ENCODE measurements around the gene SNX27. TPM values are rescaled to one million over a fixed set of nuclear protein-coding genes. Genes with fewer than 3 reads are reported as not detected.

SNX27 gene
- total RNA-seq, 6 experiments from 2014 or later, result 14.9 to 21.4 (median 16.9) TPM

GRCh38 chr1:151702936-151703335 is 91.1 kb downstream of the SNX27 start:
- peaks cover 0 to 12% (median 0%) of the 10 kb centered on the region in 4 donors for H3K36me3 ChIP-seq
- H3K9me3 ChIP-seq, result no peaks in the 10 kb centered on the region
- H3K4me1 ChIP-seq, result no peaks in the 10 kb centered on the region
- ATAC-seq (peak in 1 of 4 donors; percentile 9), DNase-seq (no peak)
- WGBS (ENCODE audit: insufficient coverage, low coverage, low lambda C conversion rate, missing lambda C conversion rate), result no CpG with 5 or more reads among the region's 8 CpGs
- H3K4me3 ChIP-seq, result no peak overlapping the region
- no peak for TF ChIP-seq CTCF (IDR thresholded peaks at IDR 0.05)
- TF ChIP-seq POLR2A (IDR thresholded peaks at IDR 0.05), result no peak
- intact Hi-C loops (cut with DNase I), result no loop called here
- no peak overlapping the region for H3K27ac ChIP-seq
- no peaks in the 10 kb centered on the region for H3K27me3 ChIP-seq

GRCh38 chr1:151703813-151704212 is 92.0 kb downstream of the SNX27 start:
- ATAC-seq, result no peak
- H3K27ac ChIP-seq, result no peak overlapping the region
- peak in 1 of 3 donors; percentile 31 for DNase-seq
- intact Hi-C loops (cut with DNase I), result no loop called here
- no peaks in the 10 kb centered on the region for H3K4me1 ChIP-seq
- no peaks in the 10 kb centered on the region for H3K9me3 ChIP-seq
- no peaks in the 10 kb centered on the region for H3K27me3 ChIP-seq
- WGBS (ENCODE audit: insufficient coverage, low coverage, low lambda C conversion rate, missing lambda C conversion rate), result 33% methylated on average over 13 of the region's 17 CpGs
- no peak overlapping the region for H3K4me3 ChIP-seq
- peaks cover 0 to 7% (median 0%) of the 10 kb centered on the region in 4 donors for H3K36me3 ChIP-seq
- no peak for TF ChIP-seq POLR2A (IDR thresholded peaks at IDR 0.05)
- TF ChIP-seq CTCF (IDR thresholded peaks at IDR 0.05), result no peak

GRCh38 chr1:151704246-151704645 is 92.4 kb downstream of the SNX27 start:
- TF ChIP-seq CTCF (IDR thresholded peaks at IDR 0.05), result no peak
- no peak for TF ChIP-seq POLR2A (IDR thresholded peaks at IDR 0.05)
- 72% methylated on average over 4 of the region's 4 CpGs for WGBS (ENCODE audit: insufficient coverage, low coverage, low lambda C conversion rate, missing lambda C conversion rate)

GRCh38 chr1:151705146-151705545 is 93.3 kb downstream of the SNX27 start:
- 83% methylated on average over 1 of the region's 7 CpGs for WGBS (ENCODE audit: insufficient coverage, low coverage, low lambda C conversion rate, missing lambda C conversion rate)
- no peaks in the 10 kb centered on the region for H3K9me3 ChIP-seq
- DNase-seq, result no peak
- TF ChIP-seq CTCF (IDR thresholded peaks at IDR 0.05) (no peak), POLR2A (IDR thresholded peaks at IDR 0.05) (no peak)
- H3K36me3 ChIP-seq, result no peaks in the 10 kb centered on the region
- H3K27ac ChIP-seq, result no peak overlapping the region
- intact Hi-C loops (cut with DNase I), result no loop called here
- ATAC-seq, result no peak
- no peaks in the 10 kb centered on the region for H3K27me3 ChIP-seq
- no peaks in the 10 kb centered on the region for H3K4me1 ChIP-seq
- no peak overlapping the region for H3K4me3 ChIP-seq

More at GRCh38 chr1:151704246-151704645, 92.4 kb downstream of the SNX27 start:
- Histone ChIP-seq H3K27ac (no peak overlapping the region), H3K4me3 (no peak overlapping the region), H3K9me3 (no peaks in the 10 kb centered on the region), H3K4me1 (no peaks in the 10 kb centered on the region), H3K36me3 (peaks cover 0 to 3% (median 0%) of the 10 kb centered on the region in 4 donors), H3K27me3 (no peaks in the 10 kb centered on the region)
- intact Hi-C loops (cut with DNase I), result no loop called here
- DNase-seq, result peak in 1 of 3 donors; percentile 27
- ATAC-seq, result no peak

Data from right lobe of liver (tissue), 6 donors.